ENCODE data around the gene ANG.

ANG gene

GRCh38 chr14:20699931-20700330, 11.4 kb downstream of the ANG start:
- TF ChIP-seq REST (IDR thresholded peaks at IDR 0.05; ENCODE audit: low read depth) (no peak), TAF1 (IDR thresholded peaks at IDR 0.05; ENCODE audit: low read depth) (no peak), ZBTB7A (IDR thresholded peaks at IDR 0.05; ENCODE audit: low read depth) (no peak), MAX (IDR thresholded peaks at IDR 0.05) (no peak), YY1 (IDR thresholded peaks at IDR 0.05; ENCODE audit: low read depth) (no peak), NFIC (IDR thresholded peaks at IDR 0.05) (no peak), TCF12 (IDR thresholded peaks at IDR 0.05; ENCODE audit: low read depth) (no peak), TEAD4 (IDR thresholded peaks at IDR 0.05) (no peak), FOXM1 (IDR thresholded peaks at IDR 0.05; ENCODE audit: borderline replicate concordance, low read depth) (no peak), EP300 (IDR thresholded peaks at IDR 0.05; ENCODE audit: borderline replicate concordance) (no peak)

GRCh38 chr14:20706657-20707355, 18.2 kb downstream of the ANG start:
- TF ChIP-seq YY1 (IDR thresholded peaks at IDR 0.05; ENCODE audit: low read depth) = no peak
- TF ChIP-seq ZBTB7A (IDR thresholded peaks at IDR 0.05; ENCODE audit: low read depth) = no peak

GRCh38 chr14:20707622-20708021, 19.1 kb downstream of the ANG start:
- TF ChIP-seq FOXM1 (IDR thresholded peaks at IDR 0.05; ENCODE audit: borderline replicate concordance, low read depth) (no peak), EGR1 (IDR thresholded peaks at IDR 0.05) (no peak), USF1 (IDR thresholded peaks at IDR 0.05) (no peak)

GRCh38 chr14:20711261-20711660, 22.7 kb downstream of the ANG start:
- no peak for TF ChIP-seq TCF12 (IDR thresholded peaks at IDR 0.05; ENCODE audit: low read depth)
- no peak for TF ChIP-seq TAF1 (IDR thresholded peaks at IDR 0.05; ENCODE audit: low read depth)
- no peak for TF ChIP-seq USF1 (IDR thresholded peaks at IDR 0.05)
- TF ChIP-seq YY1 (IDR thresholded peaks at IDR 0.05; ENCODE audit: low read depth) = no peak
- TF ChIP-seq NFIC (IDR thresholded peaks at IDR 0.05) = no peak
- no peak for TF ChIP-seq ZBTB7A (IDR thresholded peaks at IDR 0.05; ENCODE audit: low read depth)

GRCh38 chr14:20711685-20712084, 23.1 kb downstream of the ANG start:
- no peak for TF ChIP-seq FOXM1 (IDR thresholded peaks at IDR 0.05; ENCODE audit: borderline replicate concordance, low read depth)
- no peak for TF ChIP-seq TAF1 (IDR thresholded peaks at IDR 0.05; ENCODE audit: low read depth)
- no peak for TF ChIP-seq CEBPB (IDR thresholded peaks at IDR 0.05)
- TF ChIP-seq REST (IDR thresholded peaks at IDR 0.05; ENCODE audit: low read depth) = no peak
- no peak for TF ChIP-seq USF1 (IDR thresholded peaks at IDR 0.05)
- no peak for TF ChIP-seq YY1 (IDR thresholded peaks at IDR 0.05; ENCODE audit: low read depth)
- no peak for TF ChIP-seq EGR1 (IDR thresholded peaks at IDR 0.05)
- no peak for TF ChIP-seq EP300 (IDR thresholded peaks at IDR 0.05; ENCODE audit: borderline replicate concordance)
- TF ChIP-seq TEAD4 (IDR thresholded peaks at IDR 0.05) = no peak
- no peak for TF ChIP-seq RAD21 (IDR thresholded peaks at IDR 0.05; ENCODE audit: low read depth)
- TF ChIP-seq NFIC (IDR thresholded peaks at IDR 0.05) = no peak
- TF ChIP-seq ZBTB7A (IDR thresholded peaks at IDR 0.05; ENCODE audit: low read depth) = no peak
- no peak for TF ChIP-seq TCF12 (IDR thresholded peaks at IDR 0.05; ENCODE audit: low read depth)

- TF ChIP-seq CEBPB (IDR thresholded peaks at IDR 0.05) = no peak
These were observed 24.3 kb downstream of the ANG start for GRCh38 chr14:20712904-20713303.
